SK-MEL-5 (cell line): Measurements from ENCODE around the gene DNAJC22. TPM values are rescaled to one million over a fixed set of nuclear protein-coding genes. Genes with fewer than 3 reads are reported as not detected.
"Not testable (repeated sequence)": the region's sequence is repeated elsewhere in the genome, so short reads cannot be mapped to it uniquely, and the experiment has no call there.

Experiments
- DNase-seq: peaks from one replicate; pipeline ENCODE4 v3.0.0-alpha.2; 2016; ENCODE audit warnings: low read depth, low spot score
- in situ Hi-C: cut with HindIII; loops from 2 replicates; pipeline ENCODE4 v1.10.0; 2016; ENCODE audit warnings: low sequenced_read_pairs, high pct_unique_total_duplicates, low pct_unique_long_range_greater_than_20kb
- total RNA-seq: library from RNA; depleted of rRNA; stranded (reverse); fragments of >200 nt; shearing (Covaris generic); gene quantifications from 2 replicates; pipeline ENCODE4 v1.2.3, GENCODE V29; 2014

The DNAJC22 gene
- total RNA-seq, 1 experiment from 2014 or later, result 13.2 TPM

- DNase-seq, result no peak
- in situ Hi-C loops, result loop anchor here (10.0 kb wide), 1 partner anchor 153 kb away; no protein-coding TSS in a partner anchor
Measured at GRCh38 chr12:49362077-49362476, 15.4 kb downstream of the DNAJC22 start.

- in situ Hi-C loops, result loop anchor here (10.0 kb wide), 1 partner anchor 150 kb away; no protein-coding TSS in a partner anchor
- peak; percentile 27 for DNase-seq
Measured at GRCh38 chr12:49364989-49365388, 18.3 kb downstream of the DNAJC22 start.

- in situ Hi-C loops, result loop anchor here (10.0 kb wide), 1 partner anchor 149 kb away; no protein-coding TSS in a partner anchor
Measured at GRCh38 chr12:49365542-49365941, 18.9 kb downstream of the DNAJC22 start.

GRCh38 chr12:49366096-49366651 is 19.5 kb downstream of the DNAJC22 start:
- in situ Hi-C loops, result loop anchor here (10.0 kb wide), 1 partner anchor 149 kb away; no protein-coding TSS in a partner anchor
- DNase-seq, result no peak

More at GRCh38 chr12:49365542-49365941, 18.9 kb downstream of the DNAJC22 start:
- DNase-seq, result no peak

- DNase-seq, result peak; percentile 95
- in situ Hi-C loops, result loop anchor here (10.0 kb wide), 1 partner anchor 148 kb away; no protein-coding TSS in a partner anchor
Measured at GRCh38 chr12:49366652-49367380, 20.1 kb downstream of the DNAJC22 start.

GRCh38 chr12:49367381-49368239 is 20.9 kb downstream of the DNAJC22 start, which contains the start of gene SPATS2:
Gene SPATS2 (plus strand): TSS chr12:49367462. CDS start chr12:49461013, 93,551 bp downstream.
- peak; percentile 35 for DNase-seq
- in situ Hi-C loops, result loop anchor here (10.0 kb wide), 1 partner anchor 147 kb away; no protein-coding TSS in a partner anchor

GRCh38 chr12:49368240-49368600 is 21.5 kb downstream of the DNAJC22 start:
- in situ Hi-C loops, result loop anchor here (10.0 kb wide), 1 partner anchor 147 kb away; no protein-coding TSS in a partner anchor

GRCh38 chr12:49369411-49370145 is 22.9 kb downstream of the DNAJC22 start:
- in situ Hi-C loops, result loop anchor here (10.0 kb wide), 1 partner anchor 145 kb away; no protein-coding TSS in a partner anchor
- peak; percentile 75 for DNase-seq

More at GRCh38 chr12:49368240-49368600, 21.5 kb downstream of the DNAJC22 start:
- no peak for DNase-seq

- in situ Hi-C loops, result no loop called here
Measured at GRCh38 chr12:49370539-49370938, 23.9 kb downstream of the DNAJC22 start.

GRCh38 chr12:49375406-49375805 is 28.7 kb downstream of the DNAJC22 start:
- in situ Hi-C loops, result no loop called here
- DNase-seq, result no peak

More at GRCh38 chr12:49370539-49370938, 23.9 kb downstream of the DNAJC22 start:
- DNase-seq, result no peak

GRCh38 chr12:49377386-49377785 is 30.7 kb downstream of the DNAJC22 start:
- in situ Hi-C loops, result no loop called here
- DNase-seq, result no peak

- in situ Hi-C loops, DNase-seq: not testable (repeated sequence)
Measured at GRCh38 chr12:49380184-49380583, 33.5 kb downstream of the DNAJC22 start.

GRCh38 chr12:49388682-49389386 is 42.1 kb downstream of the DNAJC22 start:
- in situ Hi-C loops, result no loop called here
- DNase-seq, result no peak

GRCh38 chr12:49389387-49389703 is 42.7 kb downstream of the DNAJC22 start:
- in situ Hi-C loops, result no loop called here
- DNase-seq, result no peak

GRCh38 chr12:49397000-49397399 is 50.3 kb downstream of the DNAJC22 start:
- in situ Hi-C loops, result no loop called here
- DNase-seq, result no peak

- in situ Hi-C loops, result no loop called here
- no peak for DNase-seq
Measured at GRCh38 chr12:49400304-49400703, 53.6 kb downstream of the DNAJC22 start.
